Measurements from ENCODE around the gene NECTIN4. TPM values are rescaled to one million over a fixed set of nuclear protein-coding genes. Genes with fewer than 3 reads are reported as not detected.

The NECTIN4 gene
- total RNA-seq, 2 experiments from 2014 or later: 0.05 TPM; not detected in 1

GRCh38 chr1:161080441-161081405 is 8.6 kb downstream of the NECTIN4 start:
- Mint-ChIP-seq H3K27ac (no peak overlapping the region), H3K27me3 (no peaks in the 10 kb centered on the region), H3K4me3 (no peak overlapping the region), H3K4me1 (ENCODE audit: low read depth) (no peaks in the 10 kb centered on the region), H3K9me3 (no peaks in the 10 kb centered on the region), H3K36me3 (no peaks in the 10 kb centered on the region)
- ChIA-PET CTCF (interaction anchor here (0.8 to 2.0 kb wide), 3 partner anchors 9 to 17 kb away, joined by 4 to 14 read pairs (median 9); partner anchors contain the start of genes ARHGAP30 and KLHDC9), POLR2A (interaction anchor here (0.7 kb wide), 1 partner anchor 12 kb away, joined by 3 read pairs; no protein-coding TSS in a partner anchor)
- DNase-seq: no peak
- intact Hi-C loops (cut with micrococcal nuclease): no loop called here

GRCh38 chr1:161079436-161080110 is 9.8 kb downstream of the NECTIN4 start:
- intact Hi-C loops (cut with micrococcal nuclease): no loop called here
- Mint-ChIP-seq H3K4me1 (ENCODE audit: low read depth) (no peaks in the 10 kb centered on the region), H3K27ac (no peak overlapping the region), H3K36me3 (no peaks in the 10 kb centered on the region), H3K4me3 (no peak overlapping the region), H3K9me3 (no peaks in the 10 kb centered on the region), H3K27me3 (no peaks in the 10 kb centered on the region)
- DNase-seq: no peak
- ChIA-PET POLR2A (interaction anchor here (0.6 to 0.9 kb wide), 3 partner anchors 9 to 18 kb away, joined by 3 to 5 read pairs (median 4); partner anchors contain the start of gene ARHGAP30), CTCF (interaction anchor here (1.1 to 2.0 kb wide), 2 partner anchors 8 to 18 kb away, joined by 9 to 14 read pairs; partner anchors contain the start of gene KLHDC9)

- Mint-ChIP-seq H3K36me3 (no peaks in the 10 kb centered on the region), H3K27me3 (no peaks in the 10 kb centered on the region), H3K4me3 (no peak overlapping the region), H3K4me1 (ENCODE audit: low read depth) (no peaks in the 10 kb centered on the region), H3K27ac (no peak overlapping the region), H3K9me3 (no peaks in the 10 kb centered on the region)
- DNase-seq: no peak
- POLR2A ChIA-PET: no interaction called here
- intact Hi-C loops (cut with micrococcal nuclease): no loop called here
- CTCF ChIA-PET: no interaction called here
These were observed 11.9 kb downstream of the NECTIN4 start for GRCh38 chr1:161077426-161077825.

GRCh38 chr1:161076410-161076809 is 12.9 kb downstream of the NECTIN4 start:
- POLR2A ChIA-PET: no interaction called here
- no peak overlapping the region for H3K27ac Mint-ChIP-seq
- intact Hi-C loops (cut with micrococcal nuclease): no loop called here
- no peaks in the 10 kb centered on the region for H3K27me3 Mint-ChIP-seq
- H3K9me3 Mint-ChIP-seq: no peaks in the 10 kb centered on the region
- no peak for DNase-seq
- CTCF ChIA-PET: interaction anchor here (1.0 kb wide), 1 partner anchor 21 kb away, joined by 4 read pairs; no protein-coding TSS in a partner anchor
- H3K36me3 Mint-ChIP-seq: no peaks in the 10 kb centered on the region
- no peak overlapping the region for H3K4me3 Mint-ChIP-seq
- H3K4me1 Mint-ChIP-seq (ENCODE audit: low read depth): peaks cover 7% of the 10 kb centered on the region

- H3K27me3 Mint-ChIP-seq: no peaks in the 10 kb centered on the region
- no peak for DNase-seq
- POLR2A ChIA-PET: no interaction called here
- intact Hi-C loops (cut with micrococcal nuclease): no loop called here
- no peak overlapping the region for H3K4me3 Mint-ChIP-seq
- CTCF ChIA-PET: interaction anchor here (0.7 kb wide), 1 partner anchor 23 kb away, joined by 3 read pairs; no protein-coding TSS in a partner anchor
- no peak overlapping the region for H3K27ac Mint-ChIP-seq
- H3K4me1 Mint-ChIP-seq (ENCODE audit: low read depth): peaks cover 21% of the 10 kb centered on the region
- no peaks in the 10 kb centered on the region for H3K36me3 Mint-ChIP-seq
- peaks cover 2% of the 10 kb centered on the region for H3K9me3 Mint-ChIP-seq
These were observed 14.5 kb downstream of the NECTIN4 start for GRCh38 chr1:161074676-161075368.

GRCh38 chr1:161073474-161074121 is 15.8 kb downstream of the NECTIN4 start:
- no peaks in the 10 kb centered on the region for H3K27me3 Mint-ChIP-seq
- no peak overlapping the region for H3K4me3 Mint-ChIP-seq
- H3K9me3 Mint-ChIP-seq: peaks cover 2% of the 10 kb centered on the region
- ChIA-PET CTCF (interaction anchor here (1.0 to 7.3 kb wide), 2 partner anchors 13 to 24 kb away, joined by 3 to 120 read pairs; partner anchors contain the start of gene KLHDC9), POLR2A (no interaction called here)
- no peak for DNase-seq
- no peak overlapping the region for H3K27ac Mint-ChIP-seq
- H3K36me3 Mint-ChIP-seq: peaks cover 8% of the 10 kb centered on the region
- H3K4me1 Mint-ChIP-seq (ENCODE audit: low read depth): peaks cover 22% of the 10 kb centered on the region
- intact Hi-C loops (cut with micrococcal nuclease): no loop called here

- DNase-seq: no peak
- Mint-ChIP-seq H3K9me3 (peaks cover 2% of the 10 kb centered on the region), H3K27ac (peak overlapping the region; percentile 39), H3K4me3 (no peak overlapping the region), H3K4me1 (ENCODE audit: low read depth) (peaks cover 23% of the 10 kb centered on the region), H3K27me3 (no peaks in the 10 kb centered on the region), H3K36me3 (peaks cover 14% of the 10 kb centered on the region)
- intact Hi-C loops (cut with micrococcal nuclease): no loop called here
- ChIA-PET POLR2A (no interaction called here), CTCF (interaction anchor here (1.6 to 7.3 kb wide), 4 partner anchors 21 to 60 kb away, joined by 10 to 120 read pairs (median 16); partner anchors contain the start of genes DEDD, KLHDC9 and USF1)
These were observed 16.5 kb downstream of the NECTIN4 start for GRCh38 chr1:161072751-161073449.

- POLR2A ChIA-PET: interaction anchor here (0.7 to 3.9 kb wide), 2 partner anchors 26 to 45 kb away, joined by 3 to 18 read pairs; partner anchors contain the start of genes NIT1, PFDN2 and USF1
- Mint-ChIP-seq H3K9me3 (peaks cover 2% of the 10 kb centered on the region), H3K36me3 (peaks cover 20% of the 10 kb centered on the region), H3K4me3 (no peak overlapping the region), H3K27me3 (no peaks in the 10 kb centered on the region), H3K4me1 (ENCODE audit: low read depth) (peaks cover 31% of the 10 kb centered on the region), H3K27ac (peak overlapping the region; percentile 39)
- intact Hi-C loops (cut with micrococcal nuclease): no loop called here
- DNase-seq: peak; percentile 64
- CTCF ChIA-PET: interaction anchor here (0.6 to 7.3 kb wide), 14 partner anchors 8 to 282 kb away, joined by 3 to 120 read pairs (median 10); partner anchors contain the start of genes DEDD, KLHDC9, NIT1 and PFDN2
These were observed 17.4 kb downstream of the NECTIN4 start for GRCh38 chr1:161071886-161072371.

GRCh38 chr1:161070761-161071160 is 18.6 kb downstream of the NECTIN4 start:
- Mint-ChIP-seq H3K4me1 (ENCODE audit: low read depth) (peaks cover 38% of the 10 kb centered on the region), H3K4me3 (no peak overlapping the region), H3K27ac (peak overlapping the region; percentile 99), H3K36me3 (peaks cover 27% of the 10 kb centered on the region), H3K27me3 (no peaks in the 10 kb centered on the region), H3K9me3 (peaks cover 2% of the 10 kb centered on the region)
- intact Hi-C loops (cut with micrococcal nuclease): loop anchor here (1.0 kb wide), 2 partner anchors 22 to 27 kb away; no protein-coding TSS in a partner anchor
- POLR2A ChIA-PET: interaction anchor here (0.6 to 3.9 kb wide), 11 partner anchors 8 to 132 kb away, joined by 3 to 39 read pairs (median 5); partner anchors contain the start of genes DEDD, NIT1, PFDN2 and TSTD1
- CTCF ChIA-PET: interaction anchor here (0.5 to 7.3 kb wide), 15 partner anchors 9 to 156 kb away, joined by 3 to 120 read pairs (median 8); partner anchors contain the start of genes DEDD, KLHDC9, NIT1 and PFDN2
- DNase-seq: no peak

- H3K4me3 Mint-ChIP-seq: peak within 1 kb of the TSS; percentile 97
- POLR2A ChIA-PET: interaction anchor here (0.7 to 3.9 kb wide), 17 partner anchors 9 to 96 kb away, joined by 3 to 39 read pairs (median 4); partner anchors contain the start of genes DEDD, KLHDC9, NIT1 and PFDN2
- H3K4me1 Mint-ChIP-seq (ENCODE audit: low read depth): peaks cover 43% of the 10 kb centered on the region
- H3K27ac Mint-ChIP-seq: peak within 1 kb of the TSS; percentile 99
- peaks cover 27% of the 10 kb centered on the region for H3K36me3 Mint-ChIP-seq
- intact Hi-C loops (cut with micrococcal nuclease): loop anchor here (1.0 to 5.0 kb wide), 6 partner anchors 22 to 98 kb away; partner anchors contain the start of genes F11R and PPOX
- H3K9me3 Mint-ChIP-seq: peaks cover 2% of the 10 kb centered on the region
- peak; percentile 95 for DNase-seq
- CTCF ChIA-PET: interaction anchor here (0.8 to 7.3 kb wide), 19 partner anchors 9 to 292 kb away, joined by 3 to 120 read pairs (median 4); partner anchors contain the start of genes DEDD, KLHDC9, NIT1 and PFDN2
- no peaks in the 10 kb centered on the region for H3K27me3 Mint-ChIP-seq
These were observed 19.6 kb downstream of the NECTIN4 start, which contains the start of gene ARHGAP30 for GRCh38 chr1:161069731-161070270. TSS of gene ARHGAP30 (minus strand) at chr1:161069891. CDS start at chr1:161069624, 267 bp downstream.

All from activated CD4-positive, alpha-beta memory T cell treated with anti-CD3 and anti-CD28 coated beads for 36 hours (primary cell).